PC-9 (cell line): ENCODE results near the gene CXCR3.

Experiments
- CTCF ChIP-seq: fragments of 200-600 bp; sonication (generic); conservative IDR thresholded peaks from 2 replicates; pipeline ENCODE4 v1.6.1; 2017; ENCODE audit warnings: mixed run types, antibody characterized with exemption, mild to moderate bottlenecking, moderate library complexity
- EZH2 ChIP-seq: fragments of 200-600 bp; sonication (generic); IDR thresholded peaks from 2 replicates; pipeline ENCODE4 v1.8.0; 2017; ENCODE audit warnings: antibody characterized with exemption, low read depth

GRCh38 chrX:71577682-71578081 is 40.6 kb downstream of the CXCR3 start:
- TF ChIP-seq CTCF (no peak), EZH2 (no peak)
